ENCODE measurements around the gene PPP1R12B. TPM values are rescaled to one million over a fixed set of nuclear protein-coding genes. Genes with fewer than 3 reads are reported as not detected.
"Not testable (repeated sequence)": the region's sequence is repeated elsewhere in the genome, so short reads cannot be mapped to it uniquely, and the experiment has no call there.

PPP1R12B gene
- total RNA-seq, 1 donor from 2014 or later, result 404 TPM

- H3K36me3 ChIP-seq; H3K4me3 ChIP-seq; H3K4me1 ChIP-seq; DNase-seq (ENCODE audit: low spot score in 2 of 2); intact Hi-C loops (cut with DNase I); H3K27me3 ChIP-seq; H3K27ac ChIP-seq; H3K9me3 ChIP-seq: not testable (repeated sequence)
Observed at GRCh38 chr1:202420422-202421094, 72.1 kb downstream of the PPP1R12B start.

DNA sequence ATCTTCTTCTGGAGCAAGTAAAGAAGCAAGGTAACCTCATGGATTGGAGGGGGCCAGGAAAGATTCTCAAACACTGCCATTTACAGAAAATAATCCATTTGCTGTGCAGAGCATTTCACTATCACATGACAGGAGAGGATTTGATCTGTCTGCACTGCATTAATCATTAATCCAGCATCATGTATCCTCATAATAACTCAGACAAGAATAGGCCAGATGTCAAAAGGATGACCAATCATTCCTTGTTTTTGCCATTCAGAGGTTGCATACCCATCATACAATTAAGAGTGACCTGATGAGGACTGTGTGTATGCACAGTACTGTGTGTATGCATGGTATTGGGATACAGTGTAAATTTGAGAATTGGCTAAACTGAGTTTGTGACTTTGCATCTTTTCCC lies 74.2 kb downstream of the PPP1R12B start:
- H3K9me3 ChIP-seq; H3K27ac ChIP-seq; DNase-seq (ENCODE audit: low spot score in 2 of 2); H3K4me3 ChIP-seq; H3K27me3 ChIP-seq; intact Hi-C loops (cut with DNase I); H3K4me1 ChIP-seq; H3K36me3 ChIP-seq: not testable (repeated sequence)

DNA sequence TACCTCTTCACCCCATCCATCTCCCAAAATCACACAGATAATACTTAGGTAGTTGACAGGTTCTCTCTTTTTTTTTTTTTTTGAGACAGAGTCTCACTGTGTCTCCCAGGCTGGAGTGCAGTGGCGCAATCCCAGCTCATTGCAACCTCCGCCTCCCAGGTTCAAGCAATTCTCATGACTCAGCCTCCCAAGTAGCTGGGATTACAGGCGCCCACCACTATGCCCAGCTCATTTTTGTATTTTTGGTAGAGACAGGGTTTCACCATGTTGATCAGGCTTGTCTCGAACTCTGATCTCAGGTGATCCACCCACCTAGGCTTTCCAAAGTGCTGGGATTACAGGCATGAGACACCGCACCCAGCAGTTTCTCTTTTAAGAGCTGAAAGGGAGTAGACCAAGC lies 75.8 kb downstream of the PPP1R12B start:
- H3K9me3 ChIP-seq; intact Hi-C loops (cut with DNase I); H3K27ac ChIP-seq; H3K4me3 ChIP-seq; H3K27me3 ChIP-seq; H3K4me1 ChIP-seq; H3K36me3 ChIP-seq; DNase-seq (ENCODE audit: low spot score in 2 of 2): not testable (repeated sequence)

DNA sequence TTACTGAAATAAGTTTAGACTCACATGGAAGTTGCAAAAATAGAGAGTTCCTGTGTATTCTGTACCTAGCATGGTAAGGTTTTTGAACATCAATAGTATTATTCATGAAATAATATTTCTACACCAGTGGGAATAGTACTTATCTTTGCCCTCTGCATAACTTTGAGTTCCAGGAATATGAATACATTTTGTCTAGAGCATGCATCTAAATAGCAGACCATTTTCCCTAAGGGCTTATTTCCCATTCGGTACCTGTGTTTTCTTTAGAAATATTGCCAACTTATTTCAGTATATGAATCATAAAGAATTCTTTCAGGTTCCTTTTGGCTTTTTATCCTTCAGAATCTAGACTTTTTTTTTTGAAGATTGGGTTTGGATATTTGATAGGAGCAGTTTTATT lies 81.6 kb downstream of the PPP1R12B start:
- H3K36me3 ChIP-seq, result peaks cover 11 to 35% of the 10 kb centered on the region in 2 donors
- H3K4me3 ChIP-seq; intact Hi-C loops (cut with DNase I); H3K4me1 ChIP-seq; H3K9me3 ChIP-seq; DNase-seq (ENCODE audit: low spot score in 2 of 2); H3K27ac ChIP-seq; H3K27me3 ChIP-seq: not testable (repeated sequence)

DNA sequence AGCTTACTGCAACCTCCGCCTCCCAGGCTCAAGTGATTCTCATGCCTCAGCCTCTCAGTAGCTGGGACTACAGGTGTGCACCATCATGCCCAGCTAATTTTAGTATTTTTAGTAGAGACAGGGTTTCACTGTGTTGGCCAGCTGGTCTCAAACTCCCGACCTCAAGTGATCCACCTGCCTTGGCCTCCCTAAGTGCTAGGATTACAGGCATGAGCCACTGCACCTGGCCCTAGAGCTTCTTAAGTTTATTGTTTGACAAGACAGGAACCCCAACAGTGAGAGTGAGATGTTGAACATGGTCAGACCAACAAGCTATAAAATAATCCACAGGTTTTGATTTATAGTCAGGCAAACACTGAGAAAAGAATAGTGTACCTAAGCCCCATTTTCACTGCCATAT lies 83.8 kb downstream of the PPP1R12B start:
- H3K4me3 ChIP-seq; H3K4me1 ChIP-seq; intact Hi-C loops (cut with DNase I); DNase-seq (ENCODE audit: low spot score in 2 of 2); H3K27ac ChIP-seq; H3K9me3 ChIP-seq; H3K27me3 ChIP-seq: not testable (repeated sequence)
- H3K36me3 ChIP-seq, result peaks cover 7 to 48% of the 10 kb centered on the region in 2 donors

DNA sequence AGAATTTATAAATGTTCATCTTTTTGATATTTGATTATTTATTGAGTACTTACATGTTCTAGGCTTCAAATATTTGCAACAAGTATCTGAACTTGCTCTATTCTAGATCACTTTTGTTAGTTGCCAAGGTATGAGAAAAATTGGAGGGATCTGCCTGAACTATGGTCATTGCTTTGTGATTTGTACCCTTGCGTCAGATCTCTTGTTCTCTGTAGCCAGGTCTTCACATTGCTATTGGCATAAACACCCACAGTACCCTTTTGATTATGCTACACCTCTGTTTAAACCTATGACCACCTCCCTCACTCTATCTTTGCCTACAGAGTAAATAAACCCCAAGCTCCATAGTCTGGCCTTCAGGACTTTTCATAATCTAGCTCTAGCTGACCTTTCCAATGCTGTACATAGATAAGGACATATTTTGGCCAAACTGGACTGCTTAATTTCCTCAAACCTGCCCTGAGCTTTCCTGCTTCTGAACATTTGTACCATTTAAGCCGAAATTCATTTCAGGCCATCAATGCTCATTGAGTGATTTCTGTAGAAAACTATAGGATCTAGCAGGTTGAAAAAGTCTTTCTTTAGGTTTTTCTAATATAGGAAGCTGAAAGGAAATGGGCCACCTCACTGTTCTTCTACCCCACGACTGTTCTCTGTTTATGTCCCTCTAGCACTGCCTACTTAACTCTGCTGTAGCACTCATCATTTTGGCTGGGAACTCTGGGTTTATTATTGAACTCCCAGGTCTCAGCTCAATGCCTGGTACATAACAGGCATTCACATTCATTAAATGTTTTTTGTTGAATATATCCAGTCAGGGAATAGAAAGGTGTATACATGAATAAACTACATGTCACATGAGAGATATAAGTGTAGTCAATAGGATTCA lies 84.9 kb downstream of the PPP1R12B start:
- peaks cover 10 to 55% of the 10 kb centered on the region in 2 donors for H3K36me3 ChIP-seq
- no peak overlapping the region for H3K27ac ChIP-seq
- no peak overlapping the region for H3K4me3 ChIP-seq
- no peaks in the 10 kb centered on the region for H3K4me1 ChIP-seq
- no peaks in the 10 kb centered on the region for H3K27me3 ChIP-seq
- TF ChIP-seq, protein P1, sequence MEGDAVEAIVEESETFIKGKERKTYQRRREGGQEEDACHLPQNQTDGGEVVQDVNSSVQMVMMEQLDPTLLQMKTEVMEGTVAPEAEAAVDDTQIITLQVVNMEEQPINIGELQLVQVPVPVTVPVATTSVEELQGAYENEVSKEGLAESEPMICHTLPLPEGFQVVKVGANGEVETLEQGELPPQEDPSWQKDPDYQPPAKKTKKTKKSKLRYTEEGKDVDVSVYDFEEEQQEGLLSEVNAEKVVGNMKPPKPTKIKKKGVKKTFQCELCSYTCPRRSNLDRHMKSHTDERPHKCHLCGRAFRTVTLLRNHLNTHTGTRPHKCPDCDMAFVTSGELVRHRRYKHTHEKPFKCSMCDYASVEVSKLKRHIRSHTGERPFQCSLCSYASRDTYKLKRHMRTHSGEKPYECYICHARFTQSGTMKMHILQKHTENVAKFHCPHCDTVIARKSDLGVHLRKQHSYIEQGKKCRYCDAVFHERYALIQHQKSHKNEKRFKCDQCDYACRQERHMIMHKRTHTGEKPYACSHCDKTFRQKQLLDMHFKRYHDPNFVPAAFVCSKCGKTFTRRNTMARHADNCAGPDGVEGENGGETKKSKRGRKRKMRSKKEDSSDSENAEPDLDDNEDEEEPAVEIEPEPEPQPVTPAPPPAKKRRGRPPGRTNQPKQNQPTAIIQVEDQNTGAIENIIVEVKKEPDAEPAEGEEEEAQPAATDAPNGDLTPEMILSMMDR (IDR thresholded peaks at IDR 0.05), result no peak
- intact Hi-C loops (cut with DNase I), result no loop called here
- DNase-seq (ENCODE audit: low spot score in 2 of 2), result no peak
- H3K9me3 ChIP-seq, result no peaks in the 10 kb centered on the region

DNA sequence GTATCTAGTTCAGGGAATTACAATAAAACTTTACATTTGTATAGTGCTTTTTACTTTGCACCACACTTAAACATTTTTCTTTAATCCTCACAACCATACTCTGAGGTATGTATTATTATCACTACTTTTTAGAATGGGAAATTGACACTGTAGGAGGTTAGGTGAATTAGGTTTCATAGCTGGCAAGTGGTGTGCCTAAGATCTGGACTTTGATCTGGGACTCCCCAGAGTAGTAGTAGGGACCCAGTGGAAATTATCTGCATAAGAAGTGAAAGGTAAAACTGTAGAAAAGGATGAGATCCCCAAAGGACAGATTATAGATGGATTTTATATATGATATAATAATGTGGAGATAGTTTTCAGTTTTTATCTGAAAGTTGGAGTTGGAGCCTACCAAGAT lies 85.6 kb downstream of the PPP1R12B start:
- no peaks in the 10 kb centered on the region for H3K27me3 ChIP-seq
- no peak overlapping the region for H3K4me3 ChIP-seq
- peaks cover 15 to 59% of the 10 kb centered on the region in 2 donors for H3K36me3 ChIP-seq
- TF ChIP-seq, protein P1 (IDR thresholded peaks at IDR 0.05), result no peak
- no peak overlapping the region for H3K27ac ChIP-seq
- H3K4me1 ChIP-seq, result no peaks in the 10 kb centered on the region
- intact Hi-C loops (cut with DNase I), result no loop called here
- H3K9me3 ChIP-seq, result no peaks in the 10 kb centered on the region
- DNase-seq (ENCODE audit: low spot score in 2 of 2), result no peak

- DNase-seq (ENCODE audit: low spot score in 2 of 2), result no peak
- H3K27me3 ChIP-seq, result no peaks in the 10 kb centered on the region
- H3K4me1 ChIP-seq, result no peaks in the 10 kb centered on the region
- TF ChIP-seq, protein P1 (IDR thresholded peaks at IDR 0.05), result no peak
- intact Hi-C loops (cut with DNase I), result no loop called here
- H3K4me3 ChIP-seq, result no peak overlapping the region
- no peak overlapping the region for H3K27ac ChIP-seq
- H3K9me3 ChIP-seq, result no peaks in the 10 kb centered on the region
- H3K36me3 ChIP-seq, result peaks cover 18 to 58% of the 10 kb centered on the region in 2 donors
Observed at GRCh38 chr1:202438393-202439174, 90.1 kb downstream of the PPP1R12B start.
